ENCODE results near the gene DDX52. TPM values are rescaled to one million over a fixed set of nuclear protein-coding genes. Genes with fewer than 3 reads are reported as not detected.

The DDX52 gene
- total and polyA plus RNA-seq, 9 of the 15 experiments (the other 6 are each of a cell fraction or from before 2014, with no cell fraction given): 19.1 to 50.5 (median 34.8) TPM

GRCh38 chr17:37609170-37610040 lies 33.8 kb downstream of the DDX52 start, which contains the start of gene SYNRG (continued):
- TF ChIP-seq TAF1 (IDR thresholded peaks at IDR 0.05; ENCODE audit: control insufficient read depth, extremely low read depth, insufficient read depth, low read length, severe bottlenecking) (peak; percentile 98), POLR2G (IDR thresholded peaks at IDR 0.05; ENCODE audit: low read depth, low read length) (peak; percentile 98), CBX1 (IDR thresholded peaks at IDR 0.05; ENCODE audit: low read depth) (peak; percentile 76), BDP1 (IDR thresholded peaks at IDR 0.05; ENCODE audit: insufficient read depth, insufficient read length) (no peak), EGR1 (conservative IDR thresholded peaks at IDR 0.05) (0 out of 2 replicates have a peak, but pooled peaks have one; percentile 30), HIVEP1 (CRISPR knock-in tag; IDR thresholded peaks at IDR 0.05) (no peak), ETV5 (CRISPR knock-in tag; IDR thresholded peaks at IDR 0.05; ENCODE audit: low read depth) (peak; percentile 64), RBM22 (IDR thresholded peaks at IDR 0.05; ENCODE audit: low read depth, low read length, poor library complexity, severe bottlenecking) (peak; percentile 85), HMG20A (CRISPR knock-in tag; conservative IDR thresholded peaks at IDR 0.05) (no peak), POLR2B (IDR thresholded peaks at IDR 0.05; ENCODE audit: low read depth, partially characterized antibody) (peak; percentile 38), FOXO4 (CRISPR knock-in tag; IDR thresholded peaks at IDR 0.05) (no peak)
- TF ChIP-seq, protein P1, sequence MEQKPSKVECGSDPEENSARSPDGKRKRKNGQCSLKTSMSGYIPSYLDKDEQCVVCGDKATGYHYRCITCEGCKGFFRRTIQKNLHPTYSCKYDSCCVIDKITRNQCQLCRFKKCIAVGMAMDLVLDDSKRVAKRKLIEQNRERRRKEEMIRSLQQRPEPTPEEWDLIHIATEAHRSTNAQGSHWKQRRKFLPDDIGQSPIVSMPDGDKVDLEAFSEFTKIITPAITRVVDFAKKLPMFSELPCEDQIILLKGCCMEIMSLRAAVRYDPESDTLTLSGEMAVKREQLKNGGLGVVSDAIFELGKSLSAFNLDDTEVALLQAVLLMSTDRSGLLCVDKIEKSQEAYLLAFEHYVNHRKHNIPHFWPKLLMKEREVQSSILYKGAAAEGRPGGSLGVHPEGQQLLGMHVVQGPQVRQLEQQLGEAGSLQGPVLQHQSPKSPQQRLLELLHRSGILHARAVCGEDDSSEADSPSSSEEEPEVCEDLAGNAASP (IDR thresholded peaks at IDR 0.05): no peak
- TF ChIP-seq, protein P2, sequence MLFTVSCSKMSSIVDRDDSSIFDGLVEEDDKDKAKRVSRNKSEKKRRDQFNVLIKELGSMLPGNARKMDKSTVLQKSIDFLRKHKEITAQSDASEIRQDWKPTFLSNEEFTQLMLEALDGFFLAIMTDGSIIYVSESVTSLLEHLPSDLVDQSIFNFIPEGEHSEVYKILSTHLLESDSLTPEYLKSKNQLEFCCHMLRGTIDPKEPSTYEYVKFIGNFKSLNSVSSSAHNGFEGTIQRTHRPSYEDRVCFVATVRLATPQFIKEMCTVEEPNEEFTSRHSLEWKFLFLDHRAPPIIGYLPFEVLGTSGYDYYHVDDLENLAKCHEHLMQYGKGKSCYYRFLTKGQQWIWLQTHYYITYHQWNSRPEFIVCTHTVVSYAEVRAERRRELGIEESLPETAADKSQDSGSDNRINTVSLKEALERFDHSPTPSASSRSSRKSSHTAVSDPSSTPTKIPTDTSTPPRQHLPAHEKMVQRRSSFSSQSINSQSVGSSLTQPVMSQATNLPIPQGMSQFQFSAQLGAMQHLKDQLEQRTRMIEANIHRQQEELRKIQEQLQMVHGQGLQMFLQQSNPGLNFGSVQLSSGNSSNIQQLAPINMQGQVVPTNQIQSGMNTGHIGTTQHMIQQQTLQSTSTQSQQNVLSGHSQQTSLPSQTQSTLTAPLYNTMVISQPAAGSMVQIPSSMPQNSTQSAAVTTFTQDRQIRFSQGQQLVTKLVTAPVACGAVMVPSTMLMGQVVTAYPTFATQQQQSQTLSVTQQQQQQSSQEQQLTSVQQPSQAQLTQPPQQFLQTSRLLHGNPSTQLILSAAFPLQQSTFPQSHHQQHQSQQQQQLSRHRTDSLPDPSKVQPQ (CRISPR knock-in tag; IDR thresholded peaks at IDR 0.05; ENCODE audit: borderline replicate concordance): 0 out of 2 replicates have a peak, but pooled peaks have one; percentile 87
- TF ChIP-seq, protein P3, sequence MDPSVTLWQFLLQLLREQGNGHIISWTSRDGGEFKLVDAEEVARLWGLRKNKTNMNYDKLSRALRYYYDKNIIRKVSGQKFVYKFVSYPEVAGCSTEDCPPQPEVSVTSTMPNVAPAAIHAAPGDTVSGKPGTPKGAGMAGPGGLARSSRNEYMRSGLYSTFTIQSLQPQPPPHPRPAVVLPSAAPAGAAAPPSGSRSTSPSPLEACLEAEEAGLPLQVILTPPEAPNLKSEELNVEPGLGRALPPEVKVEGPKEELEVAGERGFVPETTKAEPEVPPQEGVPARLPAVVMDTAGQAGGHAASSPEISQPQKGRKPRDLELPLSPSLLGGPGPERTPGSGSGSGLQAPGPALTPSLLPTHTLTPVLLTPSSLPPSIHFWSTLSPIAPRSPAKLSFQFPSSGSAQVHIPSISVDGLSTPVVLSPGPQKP (CRISPR knock-in tag; IDR thresholded peaks at IDR 0.05): no peak
- TF ChIP-seq, protein P4, sequence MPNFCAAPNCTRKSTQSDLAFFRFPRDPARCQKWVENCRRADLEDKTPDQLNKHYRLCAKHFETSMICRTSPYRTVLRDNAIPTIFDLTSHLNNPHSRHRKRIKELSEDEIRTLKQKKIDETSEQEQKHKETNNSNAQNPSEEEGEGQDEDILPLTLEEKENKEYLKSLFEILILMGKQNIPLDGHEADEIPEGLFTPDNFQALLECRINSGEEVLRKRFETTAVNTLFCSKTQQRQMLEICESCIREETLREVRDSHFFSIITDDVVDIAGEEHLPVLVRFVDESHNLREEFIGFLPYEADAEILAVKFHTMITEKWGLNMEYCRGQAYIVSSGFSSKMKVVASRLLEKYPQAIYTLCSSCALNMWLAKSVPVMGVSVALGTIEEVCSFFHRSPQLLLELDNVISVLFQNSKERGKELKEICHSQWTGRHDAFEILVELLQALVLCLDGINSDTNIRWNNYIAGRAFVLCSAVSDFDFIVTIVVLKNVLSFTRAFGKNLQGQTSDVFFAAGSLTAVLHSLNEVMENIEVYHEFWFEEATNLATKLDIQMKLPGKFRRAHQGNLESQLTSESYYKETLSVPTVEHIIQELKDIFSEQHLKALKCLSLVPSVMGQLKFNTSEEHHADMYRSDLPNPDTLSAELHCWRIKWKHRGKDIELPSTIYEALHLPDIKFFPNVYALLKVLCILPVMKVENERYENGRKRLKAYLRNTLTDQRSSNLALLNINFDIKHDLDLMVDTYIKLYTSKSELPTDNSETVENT (CRISPR knock-in tag; IDR thresholded peaks at IDR 0.05): 0 out of 2 replicates have a peak, but pooled peaks have one; percentile 25

All from K562 (cell line).